GM10248 (cell line): ENCODE measurements around the gene ARHGEF10L.

Source experiments
- CTCF ChIA-PET: fragments of 300-600 bp; sonication (Branson Sonifier 250); formaldehyde crosslinking; extraction: SDS; loops from one replicate; lab custom pipeline; 2021; ENCODE audit warnings: antibody characterized with exemption; lab: Yijun Ruan, JAX
- POLR2A ChIA-PET: fragments of 350-650 bp; sonication (Branson Sonifier 250); formaldehyde crosslinking; extraction: SDS; loops from one replicate; lab custom pipeline; 2020; ENCODE audit warnings: antibody characterized with exemption; lab: Yijun Ruan, JAX
- DNase-seq: peaks from one replicate; pipeline ENCODE4 v3.0.0; 2012; ENCODE audit errors: extremely low spot score
- CTCF ChIP-seq: IDR thresholded peaks from 2 replicates; pipeline ENCODE4 v1.5.1; 2012; ENCODE audit warnings: mild to moderate bottlenecking, low read depth; ENCODE audit errors: extremely low read depth, missing control alignments, control extremely low read depth

ARHGEF10L gene

GRCh38 chr1:17719874-17720273 lies 180.4 kb downstream of the ARHGEF10L start:
- CTCF ChIA-PET = no interaction called here

GRCh38 chr1:17721444-17721843 lies 181.9 kb downstream of the ARHGEF10L start:
- no peak for TF ChIP-seq CTCF
- CTCF ChIA-PET = no interaction called here

More at GRCh38 chr1:17719874-17720273, 180.4 kb downstream of the ARHGEF10L start:
- DNase-seq = no peak
- no peak for TF ChIP-seq CTCF
- POLR2A ChIA-PET = no interaction called here

GRCh38 chr1:17723684-17724083 lies 184.2 kb downstream of the ARHGEF10L start:
- no peak for DNase-seq
- CTCF ChIA-PET = no interaction called here
- no peak for TF ChIP-seq CTCF
- POLR2A ChIA-PET = no interaction called here

More at GRCh38 chr1:17721444-17721843, 181.9 kb downstream of the ARHGEF10L start:
- DNase-seq = no peak
- POLR2A ChIA-PET = no interaction called here

- no peak for TF ChIP-seq CTCF
- DNase-seq = no peak
- POLR2A ChIA-PET = no interaction called here
- CTCF ChIA-PET = no interaction called here
Measured at GRCh38 chr1:17724150-17724549, 184.7 kb downstream of the ARHGEF10L start.

- CTCF ChIA-PET = no interaction called here
- DNase-seq = no peak
- POLR2A ChIA-PET = no interaction called here
- no peak for TF ChIP-seq CTCF
Measured at GRCh38 chr1:17725084-17725719, 185.7 kb downstream of the ARHGEF10L start.

- no peak for DNase-seq
- POLR2A ChIA-PET = no interaction called here
- CTCF ChIA-PET = no interaction called here
- no peak for TF ChIP-seq CTCF
Measured at GRCh38 chr1:17725811-17726582, 186.5 kb downstream of the ARHGEF10L start.
